Upper lobe of left lung (tissue), 4 donors: ENCODE results near the gene SLC26A11.

Experiments
- EP300 ChIP-seq, 4 donors: sonication (generic); formaldehyde crosslinking; IDR thresholded peaks; one replicate each; pipeline ENCODE4 v1.5.1; 2017; ENCODE audit warnings: antibody characterized with exemption in 4 of 4, control low read depth in 2 of 4
- POLR2A ChIP-seq, 4 donors: fragments of 450-650 bp; IDR thresholded peaks; one replicate each; pipeline ENCODE4 v1.5.1; 2016 to 2017; ENCODE audit warnings: antibody characterized with exemption in 4 of 4, mild to moderate bottlenecking in 2 of 4
- POLR2AphosphoS5 ChIP-seq, 2 donors: sonication (generic); formaldehyde crosslinking; IDR thresholded peaks; one replicate each; pipeline ENCODE4 v1.5.1; 2017; ENCODE audit warnings: antibody characterized with exemption in 2 of 2
- TF ChIP-seq, protein P1 (sequence below), 6 experiments: fragments of 450-650 bp in 4 of 6; fragments of 200-600 bp in 2 of 6; sonication (generic) in 2 of 6; IDR thresholded peaks; one replicate each; pipeline ENCODE4 v1.5.1; 2016 to 2019; ENCODE audit warnings: antibody characterized with exemption in 6 of 6

DNA sequence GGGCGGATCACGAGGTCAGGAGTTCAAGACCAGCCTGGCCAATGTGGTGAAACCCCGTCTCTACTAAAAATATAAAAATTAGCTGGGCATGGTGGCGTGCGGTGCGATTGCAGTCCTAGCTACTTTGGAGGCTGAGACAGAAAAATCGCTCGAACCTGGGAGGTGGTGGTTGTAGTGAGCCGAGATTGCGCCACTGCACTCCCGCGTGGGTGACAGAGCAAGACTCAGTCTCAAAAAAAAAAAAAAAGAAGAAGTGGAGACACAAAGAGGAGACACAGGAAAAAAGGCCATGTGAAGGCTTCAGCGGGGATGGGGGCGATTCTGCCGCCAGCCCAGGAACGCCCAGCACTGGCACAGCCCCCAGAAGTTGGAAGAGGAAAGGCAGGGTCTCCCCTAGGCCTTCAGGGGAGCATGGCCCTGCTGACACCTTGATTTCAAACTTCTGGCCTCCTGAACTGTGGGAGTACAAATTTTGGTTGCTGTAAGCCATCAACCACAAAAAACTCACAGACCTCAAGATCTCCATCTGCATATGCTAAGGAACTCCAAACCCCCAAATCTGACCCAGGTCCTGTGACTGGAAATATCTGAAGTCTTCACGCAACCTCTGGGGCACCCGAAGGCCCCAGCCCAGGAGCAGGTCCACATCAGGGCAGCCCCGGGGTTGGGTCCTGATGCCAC, 7.1 kb upstream of the SLC26A11 start:
- TF ChIP-seq, protein P1, sequence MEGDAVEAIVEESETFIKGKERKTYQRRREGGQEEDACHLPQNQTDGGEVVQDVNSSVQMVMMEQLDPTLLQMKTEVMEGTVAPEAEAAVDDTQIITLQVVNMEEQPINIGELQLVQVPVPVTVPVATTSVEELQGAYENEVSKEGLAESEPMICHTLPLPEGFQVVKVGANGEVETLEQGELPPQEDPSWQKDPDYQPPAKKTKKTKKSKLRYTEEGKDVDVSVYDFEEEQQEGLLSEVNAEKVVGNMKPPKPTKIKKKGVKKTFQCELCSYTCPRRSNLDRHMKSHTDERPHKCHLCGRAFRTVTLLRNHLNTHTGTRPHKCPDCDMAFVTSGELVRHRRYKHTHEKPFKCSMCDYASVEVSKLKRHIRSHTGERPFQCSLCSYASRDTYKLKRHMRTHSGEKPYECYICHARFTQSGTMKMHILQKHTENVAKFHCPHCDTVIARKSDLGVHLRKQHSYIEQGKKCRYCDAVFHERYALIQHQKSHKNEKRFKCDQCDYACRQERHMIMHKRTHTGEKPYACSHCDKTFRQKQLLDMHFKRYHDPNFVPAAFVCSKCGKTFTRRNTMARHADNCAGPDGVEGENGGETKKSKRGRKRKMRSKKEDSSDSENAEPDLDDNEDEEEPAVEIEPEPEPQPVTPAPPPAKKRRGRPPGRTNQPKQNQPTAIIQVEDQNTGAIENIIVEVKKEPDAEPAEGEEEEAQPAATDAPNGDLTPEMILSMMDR (IDR thresholded peaks at IDR 0.05), result no peak
- TF ChIP-seq POLR2AphosphoS5 (IDR thresholded peaks at IDR 0.05), result no peak
- TF ChIP-seq EP300 (IDR thresholded peaks at IDR 0.05), result no peak
- TF ChIP-seq POLR2A (IDR thresholded peaks at IDR 0.05), result no peak
